Caco-2 (cell line): Measurements from ENCODE around the gene TMEM200A. TPM values are rescaled to one million over a fixed set of nuclear protein-coding genes. Genes with fewer than 3 reads are reported as not detected.

Experiments used
- BruUV-seq: library from RNA; stranded (reverse); fragments of 400-500 nt; replicated peaks from 2 replicates; lab custom pipeline; 2021; lab: Mats Ljungman, UMichigan
- CTCF ChIA-PET: fragments of 300-600 bp; sonication (Branson Sonifier 250); formaldehyde crosslinking; loops from one replicate; lab custom pipeline; 2022; ENCODE audit warnings: antibody characterized with exemption; lab: Charles Lee
- POLR2A ChIA-PET: fragments of 300-600 bp; sonication (Branson Sonifier 250); formaldehyde crosslinking; loops from one replicate; lab custom pipeline; 2022; ENCODE audit warnings: antibody characterized with exemption; lab: Charles Lee
- DNase-seq, 2 experiments: peaks; one replicate each; pipeline versions ENCODE4 v3.0.0 to v3.0.0-alpha.2; 2020 to 2022
- H3K27me3 ChIP-seq: replicated peaks from 2 replicates; pipeline ENCODE4 v1.6.0; 2011; ENCODE audit warnings: low read length; ENCODE audit not compliant: control insufficient read depth, insufficient read depth
- H3K36me3 ChIP-seq: 2 replicates; pipeline ENCODE4 v1.5.1; 2011; ENCODE audit warnings: low read length; ENCODE audit not compliant: control insufficient read depth, insufficient read depth
- H3K4me1 ChIP-seq: fragments of 250-450 bp; sonication (Bioruptor Pico); 2 replicates; pipeline ENCODE4 v1.5.1; 2020; ENCODE audit warnings: mild to moderate bottlenecking
- H3K4me3 ChIP-seq: 2 replicates; pipeline ENCODE4 v1.5.1; 2011; ENCODE audit warnings: low read depth, mild to moderate bottlenecking, control low read depth, low read length
- H3K9me3 ChIP-seq: fragments of 250-450 bp; sonication (Bioruptor Pico); 2 replicates; pipeline ENCODE4 v1.5.1; 2020; ENCODE audit warnings: mild to moderate bottlenecking, moderate library complexity
- H3K27ac Mint-ChIP-seq: one replicate; pipeline ENCODE4 v1.8.0; 2022; ENCODE audit warnings: mixed read lengths; ENCODE audit not compliant: unreplicated experiment
- H3K27me3 Mint-ChIP-seq: one replicate; pipeline ENCODE4 v1.8.0; 2022; ENCODE audit warnings: mixed read lengths; ENCODE audit not compliant: insufficient read depth, unreplicated experiment
- H3K36me3 Mint-ChIP-seq: one replicate; pipeline ENCODE4 v1.8.0; 2022; ENCODE audit warnings: mild to moderate bottlenecking, mixed read lengths; ENCODE audit not compliant: insufficient read depth, unreplicated experiment
- H3K4me1 Mint-ChIP-seq: one replicate; pipeline ENCODE4 v1.8.0; 2022; ENCODE audit warnings: low read depth, mixed read lengths; ENCODE audit not compliant: unreplicated experiment
- H3K4me3 Mint-ChIP-seq: one replicate; pipeline ENCODE4 v1.8.0; 2022; ENCODE audit warnings: mild to moderate bottlenecking, moderate library complexity, mixed read lengths; ENCODE audit not compliant: unreplicated experiment
- H3K9me3 Mint-ChIP-seq: one replicate; pipeline ENCODE4 v1.8.0; 2022; ENCODE audit warnings: mixed read lengths; ENCODE audit not compliant: unreplicated experiment
- intact Hi-C: fragments of 100-400 bp; cut with micrococcal nuclease; formaldehyde crosslinking; loops from one replicate; pipeline ENCODE4 v1.10.0; 2022; ENCODE audit not compliant: unreplicated experiment
- total RNA-seq: library from RNA; stranded (reverse); gene quantifications from 2 replicates; pipeline ENCODE4 v1.2.3, GENCODE V29; 2022
- TF ChIP-seq, protein P1 (sequence below), 2 experiments: fragments of 200-600 bp in 1 of 2; IDR thresholded peaks; 1 replicate in 1 of 2; 2 replicates in 1 of 2; pipeline versions ENCODE4 v1.5.1 to v1.8.0; 2011 to 2022; ENCODE audit warnings: antibody characterized with exemption in 1 of 2, control low read depth in 1 of 2, inconsistent platforms in 1 of 2, low read depth in 1 of 2, low read length in 1 of 2, mild to moderate bottlenecking in 1 of 2, moderate library complexity in 1 of 2; ENCODE audit not compliant: insufficient read depth in 1 of 2, severe bottlenecking in 1 of 2, unreplicated experiment in 1 of 2

The TMEM200A gene
- total RNA-seq, 1 experiment from 2014 or later = 16.3 TPM

DNA sequence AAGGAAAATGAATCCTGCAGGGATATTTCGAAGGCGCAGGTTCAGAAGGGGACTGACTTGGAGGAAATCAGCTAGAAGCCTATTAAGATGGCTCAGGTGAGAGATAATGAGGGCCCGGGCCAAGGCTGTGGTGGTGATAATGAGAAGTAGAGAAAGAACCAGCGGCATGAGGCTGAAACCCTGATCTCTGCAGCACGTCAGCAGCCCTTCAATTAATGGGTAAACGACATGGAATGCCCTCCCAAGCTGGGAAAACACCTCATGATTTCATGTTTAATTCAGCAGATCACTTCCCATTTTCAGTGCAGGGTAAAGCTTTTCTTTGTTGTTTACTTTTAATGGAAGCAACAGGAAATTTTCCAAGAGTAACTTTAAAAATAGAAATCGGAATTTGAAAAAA is 104.9 kb downstream of the TMEM200A start:
- ChIA-PET CTCF (no interaction called here), POLR2A (no interaction called here)
- Histone ChIP-seq H3K4me3 (no peak overlapping the region), H3K4me1 (no peaks in the 10 kb centered on the region), H3K36me3 (no peaks in the 10 kb centered on the region), H3K9me3 (no peaks in the 10 kb centered on the region), H3K27me3 (no peaks in the 10 kb centered on the region)
- H3K4me3 Mint-ChIP-seq = no peak overlapping the region
- H3K27me3 Mint-ChIP-seq = peaks cover 4% of the 10 kb centered on the region
- no peak for DNase-seq
- TF ChIP-seq, protein P1, sequence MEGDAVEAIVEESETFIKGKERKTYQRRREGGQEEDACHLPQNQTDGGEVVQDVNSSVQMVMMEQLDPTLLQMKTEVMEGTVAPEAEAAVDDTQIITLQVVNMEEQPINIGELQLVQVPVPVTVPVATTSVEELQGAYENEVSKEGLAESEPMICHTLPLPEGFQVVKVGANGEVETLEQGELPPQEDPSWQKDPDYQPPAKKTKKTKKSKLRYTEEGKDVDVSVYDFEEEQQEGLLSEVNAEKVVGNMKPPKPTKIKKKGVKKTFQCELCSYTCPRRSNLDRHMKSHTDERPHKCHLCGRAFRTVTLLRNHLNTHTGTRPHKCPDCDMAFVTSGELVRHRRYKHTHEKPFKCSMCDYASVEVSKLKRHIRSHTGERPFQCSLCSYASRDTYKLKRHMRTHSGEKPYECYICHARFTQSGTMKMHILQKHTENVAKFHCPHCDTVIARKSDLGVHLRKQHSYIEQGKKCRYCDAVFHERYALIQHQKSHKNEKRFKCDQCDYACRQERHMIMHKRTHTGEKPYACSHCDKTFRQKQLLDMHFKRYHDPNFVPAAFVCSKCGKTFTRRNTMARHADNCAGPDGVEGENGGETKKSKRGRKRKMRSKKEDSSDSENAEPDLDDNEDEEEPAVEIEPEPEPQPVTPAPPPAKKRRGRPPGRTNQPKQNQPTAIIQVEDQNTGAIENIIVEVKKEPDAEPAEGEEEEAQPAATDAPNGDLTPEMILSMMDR (IDR thresholded peaks at IDR 0.05; ENCODE audit: insufficient read depth in 1 of 2, low read depth in 1 of 2, low read length in 1 of 2, severe bottlenecking in 1 of 2, unreplicated experiment in 1 of 2) = no peak
- H3K9me3 Mint-ChIP-seq = no peaks in the 10 kb centered on the region
- BruUV-seq = no TSS peak
- intact Hi-C loops = no loop called here
- H3K4me1 Mint-ChIP-seq = no peaks in the 10 kb centered on the region
- H3K36me3 Mint-ChIP-seq = no peaks in the 10 kb centered on the region
- no peak overlapping the region for H3K27ac Mint-ChIP-seq

DNA sequence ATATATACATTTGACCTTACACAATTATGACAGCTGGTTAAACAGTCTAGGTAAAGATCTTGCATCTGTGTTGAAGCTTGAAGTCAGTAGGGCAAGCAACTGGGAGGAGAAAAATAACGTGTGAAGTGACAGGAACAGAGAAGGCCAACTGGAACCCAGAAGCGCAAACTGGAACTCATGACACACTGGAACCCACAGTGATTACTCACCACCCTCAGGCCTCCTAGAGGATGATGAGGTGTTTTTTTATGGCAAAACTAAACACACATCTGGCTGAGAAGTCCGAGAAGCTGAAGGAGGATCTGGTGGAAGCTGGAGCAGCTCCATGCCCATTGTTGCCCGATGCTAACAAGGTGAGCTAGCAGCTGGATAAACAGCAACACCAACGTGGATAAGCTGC is 108.1 kb downstream of the TMEM200A start:
- Histone ChIP-seq H3K4me3 (no peak overlapping the region), H3K36me3 (no peaks in the 10 kb centered on the region), H3K9me3 (no peaks in the 10 kb centered on the region), H3K27me3 (no peaks in the 10 kb centered on the region), H3K4me1 (no peaks in the 10 kb centered on the region)
- ChIA-PET CTCF (no interaction called here), POLR2A (no interaction called here)
- intact Hi-C loops = no loop called here
- TF ChIP-seq, protein P1 (IDR thresholded peaks at IDR 0.05; ENCODE audit: insufficient read depth in 1 of 2, low read depth in 1 of 2, low read length in 1 of 2, severe bottlenecking in 1 of 2, unreplicated experiment in 1 of 2) = no peak
- no peaks in the 10 kb centered on the region for H3K4me1 Mint-ChIP-seq
- H3K27me3 Mint-ChIP-seq = peaks cover 9% of the 10 kb centered on the region
- BruUV-seq = no TSS peak
- no peaks in the 10 kb centered on the region for H3K36me3 Mint-ChIP-seq
- no peak overlapping the region for H3K4me3 Mint-ChIP-seq
- H3K9me3 Mint-ChIP-seq = peaks cover 8% of the 10 kb centered on the region
- no peak for DNase-seq
- no peak overlapping the region for H3K27ac Mint-ChIP-seq

DNA sequence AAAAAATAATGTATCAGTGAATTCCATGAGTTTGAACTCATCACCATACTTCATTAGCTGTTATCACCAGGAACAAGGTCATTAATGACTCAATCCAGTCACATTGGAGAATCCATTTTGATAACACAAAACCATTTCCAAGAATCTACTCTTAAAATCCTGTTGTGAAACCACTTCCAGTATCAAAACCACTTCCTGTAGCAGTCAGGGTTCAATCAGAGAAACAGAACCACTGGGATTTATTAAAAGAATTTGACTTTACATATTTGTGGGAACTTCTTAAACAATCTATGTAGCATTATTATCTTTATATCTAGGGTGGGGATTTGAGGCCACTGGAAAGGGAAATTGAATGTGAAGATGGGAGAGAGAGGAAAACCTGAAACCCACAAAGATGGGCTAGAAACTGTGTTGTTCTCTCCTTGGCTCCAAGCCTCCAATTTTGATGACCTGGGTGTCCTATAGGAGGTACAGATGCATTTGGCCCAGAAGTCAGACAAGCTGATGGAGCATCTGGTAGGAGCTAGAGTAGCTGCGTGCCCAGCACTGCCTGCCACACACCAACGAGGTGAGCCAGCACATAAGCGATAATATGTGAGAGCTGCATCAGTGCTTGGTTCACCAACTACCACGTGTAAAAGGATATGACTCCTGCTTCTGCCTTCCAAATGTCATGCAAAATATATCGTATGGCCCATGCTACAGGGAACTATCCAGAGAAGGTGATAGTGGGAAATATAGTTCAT is 117.0 kb downstream of the TMEM200A start:
- no peaks in the 10 kb centered on the region for H3K4me1 Mint-ChIP-seq
- no peak overlapping the region for H3K27ac Mint-ChIP-seq
- intact Hi-C loops = no loop called here
- Histone ChIP-seq H3K36me3 (no peaks in the 10 kb centered on the region), H3K4me3 (no peak overlapping the region), H3K9me3 (no peaks in the 10 kb centered on the region), H3K27me3 (no peaks in the 10 kb centered on the region), H3K4me1 (no peaks in the 10 kb centered on the region)
- POLR2A ChIA-PET = no interaction called here
- CTCF ChIA-PET = no interaction called here
- H3K27me3 Mint-ChIP-seq = peaks cover 5% of the 10 kb centered on the region
- H3K4me3 Mint-ChIP-seq = no peak overlapping the region
- H3K9me3 Mint-ChIP-seq = peaks cover 8% of the 10 kb centered on the region
- DNase-seq = no peak
- no peaks in the 10 kb centered on the region for H3K36me3 Mint-ChIP-seq
- no TSS peak for BruUV-seq
- TF ChIP-seq, protein P1 (IDR thresholded peaks at IDR 0.05; ENCODE audit: insufficient read depth in 1 of 2, low read depth in 1 of 2, low read length in 1 of 2, severe bottlenecking in 1 of 2, unreplicated experiment in 1 of 2) = no peak
